Esophagus squamous epithelium (tissue), 4 donors: ENCODE results near the gene OR2H2.

Experiments
- POLR2A ChIP-seq, 4 donors: fragments of 450-650 bp; IDR thresholded peaks; one replicate each; pipeline ENCODE4 v1.6.1; 2017; ENCODE audit warnings: antibody characterized with exemption in 4 of 4, mild to moderate bottlenecking in 4 of 4, moderate library complexity in 3 of 4
- TF ChIP-seq, protein P1 (sequence below), 6 experiments: fragments of 450-650 bp in 4 of 6; fragments of 200-600 bp in 2 of 6; sonication (generic) in 2 of 6; IDR thresholded peaks; one replicate each; pipeline ENCODE4 v1.5.1; 2016 to 2019; ENCODE audit warnings: antibody characterized with exemption in 6 of 6, mild to moderate bottlenecking in 4 of 6, moderate library complexity in 4 of 6

DNA sequence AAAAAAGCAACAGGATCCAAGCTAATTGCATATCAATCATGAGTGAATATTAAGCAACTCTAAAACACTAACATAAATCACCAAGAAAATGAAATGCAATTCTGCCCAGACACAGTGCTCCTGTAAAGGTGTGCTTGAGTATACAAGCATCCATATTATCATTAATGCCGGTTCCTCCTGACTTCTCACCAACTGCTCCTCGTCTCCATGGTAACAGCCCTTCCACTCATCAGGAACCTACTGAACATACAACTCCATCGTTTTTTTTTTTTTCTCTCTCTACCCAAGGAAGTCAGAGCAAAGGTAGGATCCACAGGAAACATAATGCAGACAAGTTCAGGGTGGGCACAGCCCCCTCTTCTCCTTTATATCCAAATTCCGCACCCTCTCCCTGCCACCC is 35.7 kb downstream of the OR2H2 start:
- TF ChIP-seq, protein P1, sequence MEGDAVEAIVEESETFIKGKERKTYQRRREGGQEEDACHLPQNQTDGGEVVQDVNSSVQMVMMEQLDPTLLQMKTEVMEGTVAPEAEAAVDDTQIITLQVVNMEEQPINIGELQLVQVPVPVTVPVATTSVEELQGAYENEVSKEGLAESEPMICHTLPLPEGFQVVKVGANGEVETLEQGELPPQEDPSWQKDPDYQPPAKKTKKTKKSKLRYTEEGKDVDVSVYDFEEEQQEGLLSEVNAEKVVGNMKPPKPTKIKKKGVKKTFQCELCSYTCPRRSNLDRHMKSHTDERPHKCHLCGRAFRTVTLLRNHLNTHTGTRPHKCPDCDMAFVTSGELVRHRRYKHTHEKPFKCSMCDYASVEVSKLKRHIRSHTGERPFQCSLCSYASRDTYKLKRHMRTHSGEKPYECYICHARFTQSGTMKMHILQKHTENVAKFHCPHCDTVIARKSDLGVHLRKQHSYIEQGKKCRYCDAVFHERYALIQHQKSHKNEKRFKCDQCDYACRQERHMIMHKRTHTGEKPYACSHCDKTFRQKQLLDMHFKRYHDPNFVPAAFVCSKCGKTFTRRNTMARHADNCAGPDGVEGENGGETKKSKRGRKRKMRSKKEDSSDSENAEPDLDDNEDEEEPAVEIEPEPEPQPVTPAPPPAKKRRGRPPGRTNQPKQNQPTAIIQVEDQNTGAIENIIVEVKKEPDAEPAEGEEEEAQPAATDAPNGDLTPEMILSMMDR (IDR thresholded peaks at IDR 0.05) = no peak
- no peak for TF ChIP-seq POLR2A (IDR thresholded peaks at IDR 0.05)
